RPMI8226 (cell line): ENCODE results near the gene MAP9.
"Not testable (repeated sequence)": the region's sequence is repeated elsewhere in the genome, so short reads cannot be mapped to it uniquely, and the experiment has no call there.

Experiments used
- DNase-seq: peaks from one replicate; pipeline ENCODE4 v3.0.0-alpha.2; 2015

Gene MAP9

DNA sequence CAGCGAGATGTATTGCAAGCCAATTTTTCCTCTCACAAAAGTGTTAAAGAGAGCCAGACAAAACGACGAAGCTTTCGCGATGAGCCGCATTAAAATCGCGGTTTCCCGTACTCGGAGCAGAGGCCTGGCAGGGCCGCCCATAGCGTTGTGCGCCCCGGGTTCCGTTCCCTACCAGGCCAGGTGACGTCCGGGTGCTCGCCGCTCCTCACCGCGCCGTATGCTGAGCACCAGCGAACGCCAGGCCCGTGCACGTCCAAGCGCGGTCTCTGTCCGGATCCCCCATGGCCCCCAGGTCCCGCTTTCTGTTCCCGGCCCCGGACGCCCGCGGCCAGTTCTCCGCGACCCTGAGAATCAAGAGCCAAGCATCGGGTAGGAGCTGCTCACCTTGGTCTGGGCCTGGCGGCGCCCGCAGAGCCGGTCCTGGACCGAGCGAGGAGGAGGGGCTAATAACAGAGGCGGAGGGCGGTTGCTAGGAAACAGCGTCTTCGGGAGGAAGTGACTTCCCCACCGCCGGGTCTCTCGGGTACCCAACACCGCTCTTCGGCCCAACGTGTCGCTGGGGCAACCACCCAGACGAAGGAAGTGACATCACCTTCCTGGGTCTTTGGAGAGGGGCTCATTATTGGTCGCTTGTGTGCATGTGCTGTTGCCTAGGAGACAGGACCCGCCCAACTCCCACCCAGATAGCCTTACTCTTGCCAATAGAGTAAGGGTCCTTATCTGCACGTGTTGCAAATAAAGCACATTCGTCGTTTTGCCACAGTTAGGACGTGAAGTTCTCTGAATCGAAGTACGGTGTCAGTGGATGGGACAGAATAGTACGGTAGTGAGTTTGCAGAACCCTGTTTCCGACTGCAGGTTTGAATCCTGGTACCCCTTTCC is at the start of gene MAP9:
MAP9 (minus strand) TSS at position 579 of the 882 bp plus-strand sequence. CDS start 1,115 bp downstream, outside the sequence.
- no peak for DNase-seq

DNA sequence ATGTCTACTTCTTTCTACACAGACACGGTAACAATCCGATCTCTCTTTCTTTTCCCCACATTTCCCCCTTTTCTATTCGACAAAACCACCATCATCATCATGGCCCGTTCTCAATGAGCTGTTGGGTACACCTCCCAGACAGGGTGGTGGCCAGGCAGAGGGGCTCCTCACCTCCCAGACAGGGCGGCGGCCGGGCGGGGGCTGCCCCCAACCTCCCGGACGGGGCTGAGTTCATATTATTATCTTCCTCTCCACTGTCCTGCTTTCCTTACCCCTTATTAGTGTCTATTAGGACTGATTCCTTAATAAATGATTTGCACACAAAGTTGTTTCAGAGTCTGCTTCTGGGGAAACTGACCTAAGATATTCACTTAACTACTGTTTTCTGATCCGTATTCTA is 48.0 kb upstream of the MAP9 start:
- not testable (repeated sequence) for DNase-seq

DNA sequence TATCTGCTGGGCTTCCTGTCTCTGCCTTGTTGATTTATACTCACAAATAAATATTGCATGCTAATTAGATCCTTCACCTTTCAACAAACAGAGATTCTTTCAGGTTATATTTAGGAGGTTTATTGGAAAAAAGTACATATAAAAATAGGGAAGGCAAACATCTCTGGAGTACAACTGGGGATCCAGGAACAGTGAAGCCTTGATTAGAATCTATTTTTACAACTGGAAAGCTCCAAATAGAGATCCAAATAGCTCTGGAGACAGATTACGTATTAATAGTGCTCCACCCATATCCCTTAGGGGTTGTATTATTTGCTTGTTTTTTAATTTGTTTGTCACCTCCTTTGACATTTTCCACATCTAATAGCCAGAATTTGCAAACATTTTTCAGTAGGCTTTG is 46.9 kb upstream of the MAP9 start:
- DNase-seq = no peak

DNA sequence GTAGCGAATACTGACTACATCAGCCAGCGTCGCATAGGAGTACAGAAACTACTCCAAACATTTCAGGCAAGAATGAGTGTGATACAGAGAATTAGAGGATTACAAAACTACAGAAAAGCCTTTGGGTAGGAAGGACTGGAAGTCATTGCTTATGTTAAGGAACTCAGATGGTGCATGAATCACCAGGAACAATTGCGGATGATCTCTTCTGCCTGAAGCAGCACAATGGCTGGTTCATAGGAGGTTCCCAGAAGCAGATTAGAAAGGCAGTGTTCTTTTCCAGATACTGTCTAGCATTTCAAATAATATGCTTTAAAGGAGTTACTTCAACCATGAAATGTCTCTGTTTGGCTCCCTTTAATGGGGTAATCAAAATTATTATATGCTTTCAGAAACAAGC is 42.5 kb upstream of the MAP9 start:
- DNase-seq = no peak

DNA sequence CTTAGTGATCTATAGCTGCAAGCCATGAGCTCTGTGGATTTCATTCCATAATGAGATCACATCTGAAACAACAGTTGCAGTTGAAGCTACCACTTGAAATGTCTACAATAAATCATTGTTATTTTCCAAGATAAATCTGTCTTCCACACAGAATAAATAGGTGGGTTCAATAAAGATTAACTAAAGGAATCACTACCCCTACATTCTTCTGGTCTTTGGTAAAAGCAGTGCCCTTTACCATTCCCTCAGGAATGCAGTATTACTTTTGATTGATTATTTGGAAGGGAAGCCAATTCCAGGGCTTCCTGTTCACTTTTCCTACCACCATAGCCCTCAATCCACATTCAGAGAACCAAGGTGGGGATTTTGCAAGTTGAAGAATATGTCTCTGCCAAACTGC is 38.9 kb upstream of the MAP9 start:
- DNase-seq = no peak

DNA sequence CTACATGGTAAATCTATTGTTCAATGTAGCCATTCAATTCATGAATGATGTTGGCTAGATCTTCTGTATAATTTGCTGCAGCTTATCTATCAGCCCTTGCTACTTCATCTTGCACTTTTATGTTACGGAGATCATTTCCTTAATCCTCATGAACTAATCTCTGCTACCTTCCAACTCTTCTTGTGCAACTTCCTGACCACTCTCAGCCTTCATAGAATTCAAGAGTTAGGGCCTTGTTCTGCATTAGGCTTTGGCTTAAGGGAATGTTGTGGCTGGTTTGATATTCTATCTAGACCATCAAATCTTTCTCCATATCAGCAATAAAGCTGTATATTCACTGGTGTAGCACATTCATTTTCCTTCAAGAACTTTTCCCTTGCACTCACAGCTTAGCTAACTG is 36.7 kb upstream of the MAP9 start:
- DNase-seq = no peak

DNA sequence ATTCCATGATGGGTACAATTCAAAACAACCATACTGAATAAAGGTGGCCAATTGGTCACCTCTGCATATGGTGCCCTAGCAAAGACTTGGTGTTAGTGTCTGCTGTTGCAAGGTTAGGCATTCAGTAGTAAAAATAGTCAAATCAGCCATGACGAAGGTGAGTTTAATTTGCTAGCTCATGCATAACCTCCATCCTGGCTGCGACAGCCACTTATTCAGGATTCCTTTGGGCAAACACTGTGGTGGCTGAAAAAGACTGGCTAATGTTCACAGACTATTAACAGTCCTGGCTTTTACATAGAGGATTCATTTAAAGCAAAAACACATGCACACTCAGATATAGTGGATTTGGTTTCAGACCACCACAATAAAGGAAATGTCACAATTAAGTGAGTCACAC is 34.8 kb upstream of the MAP9 start:
- no peak for DNase-seq

DNA sequence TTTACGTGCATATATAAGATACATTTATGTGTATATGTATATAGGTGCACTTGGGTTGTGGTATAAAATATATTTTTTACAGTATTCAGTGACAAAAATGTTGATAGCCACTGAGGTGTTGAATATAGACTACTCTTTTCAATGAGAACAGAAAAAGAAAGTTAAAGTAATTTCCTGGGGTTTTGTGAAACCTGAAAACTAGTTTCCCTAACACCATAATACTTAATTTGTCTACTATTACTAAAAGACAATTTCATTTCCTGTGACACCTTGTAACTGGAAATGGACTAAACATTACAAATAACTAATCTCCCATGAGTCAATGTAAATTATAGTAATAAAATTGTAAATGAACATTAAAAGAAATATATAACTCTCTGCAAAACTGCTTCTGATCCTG is 32.0 kb upstream of the MAP9 start:
- DNase-seq = no peak

DNA sequence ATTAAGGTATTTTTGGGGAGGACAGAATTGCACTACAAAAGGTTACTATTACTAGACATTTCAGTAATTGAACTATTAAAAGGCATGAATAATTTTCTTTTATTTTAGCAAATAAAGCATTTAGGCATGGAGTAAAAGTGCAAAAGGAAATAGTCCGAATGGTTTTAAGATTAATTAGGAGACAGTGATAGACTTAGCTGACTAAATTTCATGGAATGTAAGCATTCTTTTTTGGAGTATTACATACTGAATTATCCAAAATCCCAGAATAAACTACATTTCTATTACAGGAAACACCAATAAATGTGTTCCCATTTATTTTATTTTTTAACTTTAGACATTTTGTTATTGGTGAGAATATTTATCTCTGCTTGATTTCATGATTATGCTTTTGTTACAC is 30.7 kb upstream of the MAP9 start:
- no peak for DNase-seq

DNA sequence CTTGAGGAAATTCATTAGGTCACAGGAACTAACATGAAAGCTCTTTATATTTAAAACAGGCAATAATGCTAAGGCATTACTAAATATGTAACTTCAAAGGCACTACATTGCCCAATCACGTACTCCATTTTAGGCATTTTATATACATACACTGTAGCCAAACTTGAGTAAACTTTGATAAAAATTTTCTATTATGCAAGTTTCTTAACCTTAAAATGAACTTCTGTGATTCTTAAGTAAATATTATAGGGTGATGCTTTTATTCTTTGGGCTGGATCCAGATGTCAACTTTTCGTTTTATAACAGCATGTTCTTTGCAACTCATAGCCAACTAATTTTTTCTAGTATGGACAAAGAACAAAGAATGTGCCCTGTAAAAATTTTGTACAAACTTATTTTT is 28.3 kb upstream of the MAP9 start:
- DNase-seq = no peak

DNA sequence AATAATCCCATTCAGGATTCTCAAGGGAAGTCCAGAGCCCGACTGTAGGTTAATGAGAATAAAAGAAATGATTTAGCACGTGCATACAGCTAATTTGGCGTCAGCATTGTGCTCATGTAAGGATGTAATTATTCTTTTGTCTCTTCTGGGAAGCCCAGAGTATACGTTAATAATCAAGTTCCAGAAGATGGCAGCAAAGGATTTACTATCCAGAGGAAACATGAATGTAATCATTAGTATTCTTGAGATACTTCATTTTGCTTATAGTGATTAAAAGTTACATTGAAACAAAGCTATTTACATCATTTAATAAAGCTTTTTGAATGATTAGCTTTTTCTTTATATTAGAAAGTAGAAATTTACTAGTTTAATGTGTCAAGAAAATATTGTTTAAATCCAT is 27.1 kb upstream of the MAP9 start:
- DNase-seq = peak; percentile 3

DNA sequence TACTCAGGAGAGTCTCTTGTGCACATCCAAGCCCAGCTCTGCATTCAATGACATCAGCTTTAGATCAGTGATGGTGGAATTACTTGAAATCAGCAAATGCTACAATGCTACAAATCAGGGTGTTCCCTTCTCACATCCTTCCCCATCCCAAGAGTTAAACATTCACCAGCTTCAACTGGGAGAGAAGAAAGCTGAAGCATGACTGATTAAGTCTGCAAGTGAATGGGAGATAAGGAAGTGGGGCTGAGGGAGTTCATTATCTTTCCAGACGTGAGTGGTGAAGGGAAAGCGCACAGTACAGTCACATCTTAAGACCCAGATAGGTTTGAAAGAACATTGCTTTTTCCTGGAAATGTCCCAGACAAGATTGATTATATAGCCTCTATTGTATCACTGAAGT is 26.2 kb upstream of the MAP9 start:
- DNase-seq = no peak

DNA sequence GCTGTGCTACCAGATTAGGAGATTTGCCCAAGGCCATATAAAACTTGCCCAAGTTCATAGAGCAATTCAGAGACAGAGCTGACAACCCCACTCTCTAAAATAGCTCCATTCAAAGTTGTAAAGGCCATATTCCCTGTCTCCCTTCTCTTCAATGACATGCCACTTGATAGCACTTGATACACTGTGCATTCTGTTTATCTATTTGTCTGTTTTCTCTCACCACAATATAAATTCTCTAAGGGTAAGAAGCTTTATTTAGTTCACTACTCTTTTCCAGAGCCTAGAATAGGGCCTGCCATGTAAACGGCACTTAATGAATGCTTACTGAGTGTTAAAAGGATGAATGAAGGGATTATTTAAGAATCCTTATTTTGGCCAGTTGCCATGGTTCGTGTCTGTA is 24.1 kb upstream of the MAP9 start:
- DNase-seq = no peak

DNA sequence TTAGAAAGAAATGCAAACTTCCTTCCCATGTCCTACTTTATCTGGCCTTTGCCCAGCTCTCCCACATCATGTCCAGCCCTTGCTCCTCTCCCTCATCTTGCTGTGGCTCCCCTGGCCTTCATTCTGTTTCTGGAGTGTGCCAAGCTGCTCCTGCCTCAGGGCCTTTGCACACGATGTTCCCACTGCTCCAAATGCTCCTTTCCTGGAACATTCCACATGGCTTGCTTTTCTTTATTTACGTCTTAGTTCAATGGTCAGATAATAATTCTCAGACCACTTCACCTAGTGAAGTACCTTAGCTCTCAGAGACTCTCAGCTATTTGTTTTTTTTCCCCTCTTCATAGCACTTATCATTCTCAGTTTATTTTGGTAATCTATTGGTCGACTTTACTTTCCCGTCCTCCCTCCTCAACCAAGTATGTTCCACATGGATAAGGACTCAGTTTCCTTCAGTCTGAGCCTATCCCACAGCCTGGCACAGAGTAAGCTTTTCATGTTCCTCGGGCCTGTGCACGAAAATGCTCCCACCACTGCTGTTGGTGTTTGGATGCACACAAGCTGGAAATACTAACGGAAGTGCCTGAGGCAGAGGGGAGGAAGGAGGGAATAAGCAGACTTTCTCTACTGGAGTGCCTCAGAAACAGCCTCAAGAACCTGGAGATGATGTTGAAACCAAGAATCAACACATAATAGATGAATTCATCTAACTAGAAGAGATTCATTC is 23.4 kb upstream of the MAP9 start:
- DNase-seq = no peak

DNA sequence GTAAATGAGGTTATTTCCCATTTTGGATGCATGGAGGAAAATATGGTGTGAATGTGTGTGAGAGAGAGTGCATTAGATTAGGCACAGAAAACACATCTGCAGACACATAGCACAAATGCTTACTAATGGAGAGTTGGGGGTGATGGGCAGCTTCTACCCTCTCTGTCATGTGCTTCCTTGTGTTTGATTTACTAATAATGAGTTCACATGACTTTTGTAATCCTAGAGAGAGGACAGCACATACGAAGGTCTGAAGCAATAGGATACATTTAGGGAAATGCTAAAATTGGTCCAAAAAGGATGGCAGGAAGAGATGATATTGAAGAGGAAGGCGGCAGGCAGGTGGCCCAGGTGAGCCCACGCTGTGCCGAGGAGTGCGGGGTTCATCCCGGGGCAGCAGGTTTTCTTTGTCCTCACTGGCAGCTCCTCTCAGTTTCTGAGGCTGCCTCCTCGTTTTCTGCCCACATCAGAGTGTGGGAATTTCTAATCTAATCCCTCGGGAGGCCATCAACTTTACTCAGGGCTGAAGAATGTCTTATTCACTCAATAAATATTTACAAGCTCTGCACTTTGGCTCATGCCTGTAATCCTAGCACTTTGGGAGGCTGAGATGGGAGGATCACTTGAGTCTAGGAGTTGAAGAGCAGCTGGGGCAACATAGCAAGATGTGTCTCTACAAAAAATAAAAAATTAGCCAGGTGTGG is 15.9 kb upstream of the MAP9 start:
- no peak for DNase-seq

DNA sequence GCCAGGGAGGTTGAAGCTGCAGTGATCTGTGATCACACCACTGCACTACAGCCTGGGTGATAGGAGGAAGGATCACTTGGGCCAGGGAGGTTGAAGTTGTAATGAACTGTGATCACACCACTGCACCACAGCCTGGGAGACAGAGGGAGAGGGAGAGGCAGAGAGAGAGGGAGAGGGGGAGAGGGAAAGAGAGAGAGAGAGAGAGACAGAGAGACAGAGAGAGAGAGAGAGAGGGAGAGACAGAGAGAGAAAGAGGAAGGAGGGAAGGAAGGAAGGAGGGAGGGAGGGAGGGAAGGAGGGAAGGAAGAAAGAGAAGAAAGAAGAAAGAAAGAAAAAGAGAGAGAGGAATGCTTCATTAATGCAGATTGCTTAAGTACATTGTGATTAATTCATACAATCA is 15.2 kb upstream of the MAP9 start:
- DNase-seq = no peak

DNA sequence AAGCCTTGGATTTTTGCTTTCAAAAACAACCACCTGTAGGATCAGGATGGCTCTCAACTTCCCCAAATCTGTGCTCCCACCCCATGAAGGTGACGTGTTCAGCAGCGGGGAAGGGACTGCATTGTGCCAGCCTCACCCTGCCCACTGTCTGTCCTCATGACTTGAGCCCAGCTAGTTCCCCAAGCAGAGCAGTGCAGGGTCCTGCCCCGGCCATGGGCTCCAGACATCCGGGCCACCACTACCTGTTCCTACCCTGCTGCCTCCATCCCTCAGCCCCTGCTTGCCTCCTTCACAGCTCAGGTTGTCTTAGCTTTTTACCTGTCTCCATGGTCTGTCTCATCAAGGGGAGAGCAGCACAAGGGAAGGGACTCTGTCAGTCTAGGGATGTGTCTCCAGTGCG is 11.4 kb upstream of the MAP9 start:
- DNase-seq = no peak

DNA sequence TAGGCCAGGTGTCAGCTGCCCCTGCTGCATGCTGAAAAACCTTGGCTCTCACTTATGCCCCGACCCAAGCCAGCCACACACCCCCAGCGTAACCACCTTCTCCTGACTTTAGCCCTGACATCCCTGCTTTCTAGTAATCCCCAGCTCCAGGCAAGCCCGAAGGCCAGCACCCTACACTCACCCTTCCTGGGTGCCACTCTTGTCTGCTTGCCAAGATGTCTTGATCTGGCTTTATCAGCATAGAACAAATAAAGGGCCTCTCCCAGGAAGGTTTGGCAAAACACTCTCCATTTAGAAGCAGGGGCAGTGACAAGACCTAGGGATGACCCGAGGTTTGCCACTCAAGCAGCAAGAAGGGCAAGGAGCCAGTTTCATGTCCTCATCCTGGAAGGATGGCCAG is 6.8 kb upstream of the MAP9 start:
- DNase-seq = no peak

DNA sequence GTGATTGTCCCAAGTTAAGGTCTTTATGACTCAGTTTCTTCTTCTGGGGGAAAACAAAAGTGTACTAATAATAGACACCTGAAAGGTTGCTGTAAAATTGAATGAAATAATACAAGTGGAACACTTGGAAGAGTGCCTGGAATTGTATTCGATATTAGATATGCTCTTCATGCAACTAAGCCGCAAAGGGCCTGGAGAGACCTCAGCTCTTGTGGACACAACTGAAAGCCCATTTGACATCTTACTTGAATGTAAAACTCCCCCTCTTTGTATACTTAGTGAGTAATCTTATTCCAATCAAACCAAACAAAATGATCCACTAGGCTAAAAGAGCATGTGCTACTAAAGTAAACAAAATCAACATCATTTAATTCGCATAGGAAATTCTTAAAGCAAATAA is 511 bp upstream of the MAP9 start:
- DNase-seq = no peak

DNA sequence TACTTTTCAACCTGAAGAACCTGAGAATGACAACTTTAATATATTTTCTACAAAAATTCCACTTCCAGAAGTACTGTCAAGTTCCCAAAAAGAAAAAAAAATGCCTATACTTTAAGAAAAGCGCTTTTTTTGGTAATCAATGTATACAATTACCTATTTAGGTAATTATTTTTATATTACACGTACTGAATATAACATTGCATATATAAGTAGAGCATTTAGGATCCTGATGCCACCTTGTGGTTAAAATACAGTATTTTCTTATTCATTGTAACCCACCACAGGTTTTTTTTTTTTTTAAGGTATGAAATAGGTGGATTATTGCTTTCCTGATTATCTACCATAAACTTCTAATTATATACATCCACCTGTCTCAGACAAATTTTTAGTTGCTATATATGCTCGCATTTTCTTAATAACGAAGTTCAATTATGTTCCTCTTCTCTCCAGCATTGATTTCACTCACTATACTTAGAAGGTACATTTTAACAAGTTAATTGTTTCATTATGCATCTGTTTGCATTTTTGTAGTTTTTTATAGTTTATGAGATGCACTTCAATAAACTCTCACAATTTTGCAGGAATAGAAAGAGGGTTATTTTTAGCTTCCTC is 5.2 kb downstream of the MAP9 start:
- no peak for DNase-seq

DNA sequence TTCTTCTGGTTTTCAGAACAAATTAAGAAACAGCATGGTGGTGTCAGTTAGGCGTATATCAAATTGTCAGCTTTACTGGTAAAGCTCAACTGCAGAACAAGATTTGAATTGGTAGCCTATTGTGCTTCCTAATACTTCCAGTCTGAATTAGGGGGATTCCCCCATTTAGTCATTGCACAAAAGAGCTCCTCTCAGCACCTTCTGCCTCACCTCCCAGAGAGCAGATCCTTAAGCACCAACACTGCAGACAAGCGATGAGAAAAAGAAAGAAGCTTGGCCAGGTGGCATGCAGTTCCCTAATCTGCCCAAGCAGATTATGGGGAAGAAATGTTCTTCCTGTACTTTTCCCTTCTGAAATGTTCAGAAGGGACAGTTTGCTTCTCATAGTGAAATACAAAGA is 9.2 kb downstream of the MAP9 start:
- DNase-seq = no peak

DNA sequence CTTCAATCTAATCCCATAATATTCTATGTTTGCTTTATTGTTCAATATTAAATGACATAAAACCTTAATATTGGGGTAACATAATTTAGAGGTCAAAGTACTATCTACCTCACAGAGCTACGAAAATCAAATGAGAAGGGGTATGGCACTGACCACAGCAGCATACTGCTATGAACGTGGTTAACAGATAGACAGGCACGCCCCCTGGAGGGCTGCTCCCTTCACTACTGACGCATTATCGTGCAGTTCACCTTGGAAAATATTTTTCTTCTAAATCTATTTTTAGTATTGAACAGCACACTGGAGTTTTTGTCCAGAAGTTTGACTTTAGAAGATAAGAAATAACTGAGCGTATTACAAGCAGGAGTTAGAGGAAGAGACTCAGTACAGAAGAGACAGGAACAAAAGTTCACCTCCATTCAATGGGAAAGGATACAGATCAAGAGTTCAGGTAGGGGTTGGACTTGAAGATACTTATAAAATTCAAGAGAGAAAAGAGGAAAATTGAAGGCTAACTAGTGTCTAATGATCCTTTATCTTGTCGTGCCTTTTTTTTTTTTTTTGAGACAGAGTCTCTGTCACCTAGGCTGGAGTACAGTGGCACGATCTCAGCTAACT is 22.7 kb downstream of the MAP9 start:
- DNase-seq = peak; percentile 26

DNA sequence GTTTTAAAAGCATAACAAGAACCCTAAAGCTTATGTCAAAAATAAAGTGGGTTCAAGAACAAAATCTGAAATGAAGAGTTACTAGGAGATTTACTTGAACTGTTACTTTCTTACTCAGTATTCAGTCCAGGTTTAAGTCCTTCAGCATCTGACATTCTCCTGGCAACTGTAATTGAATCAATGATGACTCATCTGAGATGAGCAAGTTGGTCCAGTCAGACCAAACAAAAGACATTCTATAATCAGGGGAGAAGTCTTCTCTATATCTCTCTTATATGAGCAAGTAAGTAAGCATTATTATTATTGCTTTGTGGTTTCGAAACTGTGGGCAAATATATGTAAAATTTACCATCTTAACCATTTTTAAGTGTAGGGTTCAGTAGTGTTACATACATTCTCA is 34.6 kb downstream of the MAP9 start:
- DNase-seq = no peak
